ENCODE results near the gene RDH13.
"Not testable (repeated sequence)": the region's sequence is repeated elsewhere in the genome, so short reads cannot be mapped to it uniquely, and the experiment has no call there.

Gene RDH13

GRCh38 chr19:55070466-55071128 lies 7.6 kb upstream of the RDH13 start:
- H3K4me1 ChIP-seq (ENCODE audit: insufficient read depth, low read length) = peaks cover 9% of the 10 kb centered on the region
- H3K36me3 ChIP-seq (ENCODE audit: insufficient read depth, low read length) = no peaks in the 10 kb centered on the region
- H3K27me3 ChIP-seq (ENCODE audit: insufficient read depth, low read length) = peaks cover 86% of the 10 kb centered on the region
- H3K27ac ChIP-seq (ENCODE audit: low read depth, low read length) = no peak overlapping the region
- H3K9ac ChIP-seq (ENCODE audit: low read depth, low read length) = no peak overlapping the region
- no peak overlapping the region for H3K4me3 ChIP-seq (ENCODE audit: low read length)
- WGBS = 89% methylated on average over 9 of the region's 10 CpGs
- no peaks in the 10 kb centered on the region for H3K9me3 ChIP-seq (ENCODE audit: insufficient read depth, low read depth, low read length)

GRCh38 chr19:55069865-55070197 lies 6.9 kb upstream of the RDH13 start:
- no peak overlapping the region for H3K9ac ChIP-seq (ENCODE audit: low read depth, low read length)
- H3K4me1 ChIP-seq (ENCODE audit: insufficient read depth, low read length) = peaks cover 6% of the 10 kb centered on the region
- peaks cover 87% of the 10 kb centered on the region for H3K27me3 ChIP-seq (ENCODE audit: insufficient read depth, low read length)
- H3K4me3 ChIP-seq (ENCODE audit: low read length) = peak overlapping the region; percentile 45
- H3K27ac ChIP-seq (ENCODE audit: low read depth, low read length) = no peak overlapping the region
- 88% methylated on average over 1 of the region's 2 CpGs for WGBS
- no peaks in the 10 kb centered on the region for H3K9me3 ChIP-seq (ENCODE audit: insufficient read depth, low read depth, low read length)
- H3K36me3 ChIP-seq (ENCODE audit: insufficient read depth, low read length) = no peaks in the 10 kb centered on the region

- Histone ChIP-seq H3K9ac (ENCODE audit: low read depth, low read length) (no peak overlapping the region), H3K27me3 (ENCODE audit: insufficient read depth, low read length) (peaks cover 89% of the 10 kb centered on the region), H3K27ac (ENCODE audit: low read depth, low read length) (no peak overlapping the region), H3K4me3 (ENCODE audit: low read length) (peak overlapping the region; percentile 45), H3K36me3 (ENCODE audit: insufficient read depth, low read length) (no peaks in the 10 kb centered on the region), H3K9me3 (ENCODE audit: insufficient read depth, low read depth, low read length) (no peaks in the 10 kb centered on the region), H3K4me1 (ENCODE audit: insufficient read depth, low read length) (peaks cover 6% of the 10 kb centered on the region; the same call in 1 of the 2 replicates)
- WGBS = 3% methylated on average over 30 of the region's 30 CpGs
These were observed 6.3 kb upstream of the RDH13 start for GRCh38 chr19:55068950-55069864.

- Histone ChIP-seq H3K27me3 (ENCODE audit: insufficient read depth, low read length) (peaks cover 88% of the 10 kb centered on the region), H3K36me3 (ENCODE audit: insufficient read depth, low read length) (no peaks in the 10 kb centered on the region), H3K27ac (ENCODE audit: low read depth, low read length) (no peak overlapping the region), H3K4me3 (ENCODE audit: low read length) (no peak overlapping the region), H3K9me3 (ENCODE audit: insufficient read depth, low read depth, low read length) (no peaks in the 10 kb centered on the region), H3K4me1 (ENCODE audit: insufficient read depth, low read length) (peaks cover 6% of the 10 kb centered on the region; the same call in 1 of the 2 replicates), H3K9ac (ENCODE audit: low read depth, low read length) (no peak overlapping the region)
- 45% methylated on average over 3 of the region's 3 CpGs for WGBS
These were observed 4.9 kb upstream of the RDH13 start for GRCh38 chr19:55067869-55068268.

GRCh38 chr19:55066107-55066709 lies 3.3 kb upstream of the RDH13 start:
- no peaks in the 10 kb centered on the region for H3K36me3 ChIP-seq (ENCODE audit: insufficient read depth, low read length)
- no peaks in the 10 kb centered on the region for H3K9me3 ChIP-seq (ENCODE audit: insufficient read depth, low read depth, low read length)
- H3K27ac ChIP-seq (ENCODE audit: low read depth, low read length) = no peak overlapping the region
- no peak overlapping the region for H3K9ac ChIP-seq (ENCODE audit: low read depth, low read length)
- peaks cover 6% of the 10 kb centered on the region; the same call in 1 of the 2 replicates for H3K4me1 ChIP-seq (ENCODE audit: insufficient read depth, low read length)
- no peak overlapping the region for H3K4me3 ChIP-seq (ENCODE audit: low read length)
- H3K27me3 ChIP-seq (ENCODE audit: insufficient read depth, low read length) = peaks cover 71% of the 10 kb centered on the region
- WGBS = 33% methylated on average over 2 of the region's 2 CpGs

- not testable (repeated sequence) for H3K27ac ChIP-seq (ENCODE audit: low read depth, low read length); H3K9ac ChIP-seq (ENCODE audit: low read depth, low read length); H3K4me1 ChIP-seq (ENCODE audit: insufficient read depth, low read length); H3K9me3 ChIP-seq (ENCODE audit: insufficient read depth, low read depth, low read length); H3K4me3 ChIP-seq (ENCODE audit: low read length); H3K36me3 ChIP-seq (ENCODE audit: insufficient read depth, low read length)
- WGBS = 85% methylated on average over 9 of the region's 9 CpGs
- peaks cover 64% of the 10 kb centered on the region for H3K27me3 ChIP-seq (ENCODE audit: insufficient read depth, low read length)
These were observed 2.6 kb upstream of the RDH13 start for GRCh38 chr19:55065516-55065915.

GRCh38 chr19:55063492-55063843 lies 520 bp upstream of the RDH13 start:
- Histone ChIP-seq H3K4me1 (ENCODE audit: insufficient read depth, low read length) (no peaks in the 10 kb centered on the region), H3K9ac (ENCODE audit: low read depth, low read length) (no peak overlapping the region), H3K9me3 (ENCODE audit: insufficient read depth, low read depth, low read length) (no peaks in the 10 kb centered on the region), H3K27me3 (ENCODE audit: insufficient read depth, low read length) (peaks cover 47% of the 10 kb centered on the region), H3K36me3 (ENCODE audit: insufficient read depth, low read length) (peaks cover under 1% of the 10 kb centered on the region; the same call in 1 of the 2 replicates), H3K4me3 (ENCODE audit: low read length) (no peak overlapping the region), H3K27ac (ENCODE audit: low read depth, low read length) (no peak overlapping the region)
- WGBS = 69% methylated on average over 3 of the region's 3 CpGs

- not testable (repeated sequence) for H3K9me3 ChIP-seq (ENCODE audit: insufficient read depth, low read depth, low read length); H3K4me3 ChIP-seq (ENCODE audit: low read length); H3K9ac ChIP-seq (ENCODE audit: low read depth, low read length); H3K27ac ChIP-seq (ENCODE audit: low read depth, low read length); H3K4me1 ChIP-seq (ENCODE audit: insufficient read depth, low read length)
- 91% methylated on average over 9 of the region's 9 CpGs for WGBS
- peaks cover 26% of the 10 kb centered on the region for H3K36me3 ChIP-seq (ENCODE audit: insufficient read depth, low read length)
- peaks cover 16% of the 10 kb centered on the region for H3K27me3 ChIP-seq (ENCODE audit: insufficient read depth, low read length)
These were observed 2.7 kb downstream of the RDH13 start for GRCh38 chr19:55060287-55060686.

- no peak overlapping the region for H3K4me3 ChIP-seq (ENCODE audit: low read length)
- H3K27ac ChIP-seq (ENCODE audit: low read depth, low read length) = no peak overlapping the region
- 0 out of 2 replicates have a peak, but pooled peaks cover 5% of the 10 kb centered on the region for H3K9me3 ChIP-seq (ENCODE audit: insufficient read depth, low read depth, low read length)
- peaks cover 36% of the 10 kb centered on the region for H3K36me3 ChIP-seq (ENCODE audit: insufficient read depth, low read length)
- H3K27me3 ChIP-seq (ENCODE audit: insufficient read depth, low read length) = peaks cover 5% of the 10 kb centered on the region
- 93% methylated on average over 23 of the region's 23 CpGs for WGBS
- no peak overlapping the region for H3K9ac ChIP-seq (ENCODE audit: low read depth, low read length)
- H3K4me1 ChIP-seq (ENCODE audit: insufficient read depth, low read length) = no peaks in the 10 kb centered on the region
These were observed 4.0 kb downstream of the RDH13 start for GRCh38 chr19:55058781-55059610.

GRCh38 chr19:55056827-55057226 lies 6.1 kb downstream of the RDH13 start:
- H3K9me3 ChIP-seq (ENCODE audit: insufficient read depth, low read depth, low read length) = 0 out of 2 replicates have a peak, but pooled peaks cover 5% of the 10 kb centered on the region
- no peaks in the 10 kb centered on the region for H3K4me1 ChIP-seq (ENCODE audit: insufficient read depth, low read length)
- H3K27me3 ChIP-seq (ENCODE audit: insufficient read depth, low read length) = no peaks in the 10 kb centered on the region
- H3K27ac ChIP-seq (ENCODE audit: low read depth, low read length) = no peak overlapping the region
- H3K4me3 ChIP-seq (ENCODE audit: low read length) = no peak overlapping the region
- WGBS = 92% methylated on average over 9 of the region's 9 CpGs
- H3K36me3 ChIP-seq (ENCODE audit: insufficient read depth, low read length) = peaks cover 46% of the 10 kb centered on the region
- no peak overlapping the region for H3K9ac ChIP-seq (ENCODE audit: low read depth, low read length)
